ENCODE results near the gene SAMD14. TPM values are rescaled to one million over a fixed set of nuclear protein-coding genes. Genes with fewer than 3 reads are reported as not detected.
A peak's percentile ranks its signal among the peaks of the same experiment; 100 is the strongest.

Gene SAMD14
- total RNA-seq, 1 experiment from 2014 or later, result 3.4 TPM

DNA sequence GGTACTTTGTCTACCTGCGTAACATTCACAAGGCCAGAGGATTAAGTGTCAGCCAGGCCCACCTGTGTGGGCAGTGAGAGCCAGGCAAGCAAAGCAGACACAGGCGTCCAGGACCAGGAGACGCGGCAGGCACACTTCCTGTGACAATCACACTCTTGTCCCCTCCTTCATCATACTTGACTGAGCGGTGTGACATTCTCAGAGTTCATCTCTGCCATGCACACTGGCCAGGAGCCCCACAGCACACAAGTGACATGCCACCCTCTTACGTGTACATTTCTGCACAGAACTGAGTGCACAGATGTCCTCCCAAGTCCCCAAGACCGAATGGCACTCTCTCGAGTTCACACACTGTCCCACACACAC, 11.8 kb upstream of the SAMD14 start:
- CTCF ChIA-PET, result interaction anchor here (0.6 to 3.9 kb wide), 5 partner anchors 10 to 580 kb away, joined by 4 to 11 read pairs (median 6); no protein-coding TSS in a partner anchor
- BruUV-seq (replicated peaks), result no TSS peak
- Histone ChIP-seq H3K4me1 (peaks cover 6% of the 10 kb centered on the region; the same call in 1 of the 2 replicates), H3K4me3 (ENCODE audit: low read depth, low read length) (no peak overlapping the region), H3K36me3 (ENCODE audit: control insufficient read depth, insufficient read depth, low read length) (peaks cover 40% of the 10 kb centered on the region), H3K9me3 (no peaks in the 10 kb centered on the region), H3K27me3 (replicated peaks; ENCODE audit: control insufficient read depth, insufficient read depth, low read length) (no peaks in the 10 kb centered on the region)
- DNase-seq, result no peak
- Mint-ChIP-seq H3K36me3 (ENCODE audit: insufficient read depth, unreplicated experiment) (peaks cover 54% of the 10 kb centered on the region), H3K27ac (ENCODE audit: unreplicated experiment) (no peak overlapping the region), H3K4me3 (ENCODE audit: unreplicated experiment) (no peak overlapping the region), H3K4me1 (ENCODE audit: low read depth, unreplicated experiment) (peaks cover 3% of the 10 kb centered on the region), H3K9me3 (ENCODE audit: unreplicated experiment) (no peaks in the 10 kb centered on the region), H3K27me3 (ENCODE audit: insufficient read depth, unreplicated experiment) (no peaks in the 10 kb centered on the region)
- TF ChIP-seq, protein P1, sequence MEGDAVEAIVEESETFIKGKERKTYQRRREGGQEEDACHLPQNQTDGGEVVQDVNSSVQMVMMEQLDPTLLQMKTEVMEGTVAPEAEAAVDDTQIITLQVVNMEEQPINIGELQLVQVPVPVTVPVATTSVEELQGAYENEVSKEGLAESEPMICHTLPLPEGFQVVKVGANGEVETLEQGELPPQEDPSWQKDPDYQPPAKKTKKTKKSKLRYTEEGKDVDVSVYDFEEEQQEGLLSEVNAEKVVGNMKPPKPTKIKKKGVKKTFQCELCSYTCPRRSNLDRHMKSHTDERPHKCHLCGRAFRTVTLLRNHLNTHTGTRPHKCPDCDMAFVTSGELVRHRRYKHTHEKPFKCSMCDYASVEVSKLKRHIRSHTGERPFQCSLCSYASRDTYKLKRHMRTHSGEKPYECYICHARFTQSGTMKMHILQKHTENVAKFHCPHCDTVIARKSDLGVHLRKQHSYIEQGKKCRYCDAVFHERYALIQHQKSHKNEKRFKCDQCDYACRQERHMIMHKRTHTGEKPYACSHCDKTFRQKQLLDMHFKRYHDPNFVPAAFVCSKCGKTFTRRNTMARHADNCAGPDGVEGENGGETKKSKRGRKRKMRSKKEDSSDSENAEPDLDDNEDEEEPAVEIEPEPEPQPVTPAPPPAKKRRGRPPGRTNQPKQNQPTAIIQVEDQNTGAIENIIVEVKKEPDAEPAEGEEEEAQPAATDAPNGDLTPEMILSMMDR (IDR thresholded peaks at IDR 0.05; ENCODE audit: insufficient read depth in 1 of 2, low read depth in 1 of 2, low read length in 1 of 2, severe bottlenecking in 1 of 2, unreplicated experiment in 1 of 2), result no peak
- POLR2A ChIA-PET, result no interaction called here
- intact Hi-C loops (cut with micrococcal nuclease; ENCODE audit: unreplicated experiment), result loop anchor here (2.0 kb wide), 2 partner anchors 189 to 261 kb away; no protein-coding TSS in a partner anchor

DNA sequence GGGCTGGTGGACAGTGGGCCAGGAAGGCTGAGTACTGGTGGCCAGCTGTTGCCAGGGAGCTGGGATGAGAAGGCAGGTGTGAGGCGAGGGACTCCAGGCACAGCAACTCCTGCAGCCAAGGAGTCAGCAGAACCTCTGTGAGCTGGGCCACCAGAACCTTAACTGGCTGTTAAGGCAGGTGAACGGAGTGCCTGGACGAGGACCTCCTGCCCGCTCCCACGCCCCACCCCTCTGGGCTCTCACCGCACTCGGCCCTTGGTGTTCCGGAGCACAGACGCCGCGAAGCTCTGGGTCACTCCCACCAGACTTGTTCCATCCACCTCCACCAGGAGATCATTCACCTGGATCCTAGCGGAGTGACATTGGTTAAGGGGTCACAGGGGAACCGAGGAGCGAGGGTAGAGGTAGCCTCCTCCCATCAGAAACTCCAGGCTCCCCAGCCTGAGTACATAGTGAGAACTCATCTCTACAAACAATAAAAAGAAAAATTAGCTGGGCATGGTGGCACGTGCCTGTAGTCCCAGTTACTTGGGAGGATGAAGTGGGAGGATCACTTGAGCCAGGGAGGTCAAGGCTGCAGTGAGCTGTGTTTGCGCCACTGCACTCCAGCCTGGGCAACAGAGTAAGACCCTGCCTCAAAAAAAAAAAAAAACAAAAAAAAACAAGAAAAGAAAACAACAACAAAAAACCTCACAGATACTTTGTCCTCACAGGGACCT, 11.2 kb upstream of the SAMD14 start:
- TF ChIP-seq, protein P1 (IDR thresholded peaks at IDR 0.05; ENCODE audit: insufficient read depth in 1 of 2, low read depth in 1 of 2, low read length in 1 of 2, severe bottlenecking in 1 of 2, unreplicated experiment in 1 of 2), result no peak
- Histone ChIP-seq H3K4me1 (0 out of 2 replicates have a peak, but pooled peaks cover under 1% of the 10 kb centered on the region), H3K4me3 (ENCODE audit: low read depth, low read length) (no peak overlapping the region), H3K36me3 (ENCODE audit: control insufficient read depth, insufficient read depth, low read length) (peaks cover 42% of the 10 kb centered on the region), H3K9me3 (no peaks in the 10 kb centered on the region), H3K27me3 (replicated peaks; ENCODE audit: control insufficient read depth, insufficient read depth, low read length) (no peaks in the 10 kb centered on the region)
- peaks cover 59% of the 10 kb centered on the region for H3K36me3 Mint-ChIP-seq (ENCODE audit: insufficient read depth, unreplicated experiment)
- no peak overlapping the region for H3K4me3 Mint-ChIP-seq (ENCODE audit: unreplicated experiment)
- H3K27me3 Mint-ChIP-seq (ENCODE audit: insufficient read depth, unreplicated experiment), result no peaks in the 10 kb centered on the region
- H3K4me1 Mint-ChIP-seq (ENCODE audit: low read depth, unreplicated experiment), result peaks cover 4% of the 10 kb centered on the region
- intact Hi-C loops (cut with micrococcal nuclease; ENCODE audit: unreplicated experiment), result loop anchor here (2.0 kb wide), 2 partner anchors 188 to 260 kb away; no protein-coding TSS in a partner anchor
- H3K9me3 Mint-ChIP-seq (ENCODE audit: unreplicated experiment), result no peaks in the 10 kb centered on the region
- POLR2A ChIA-PET, result no interaction called here
- CTCF ChIA-PET, result interaction anchor here (0.6 to 3.9 kb wide), 8 partner anchors 10 to 579 kb away, joined by 3 to 11 read pairs (median 4); no protein-coding TSS in a partner anchor
- no TSS peak for BruUV-seq (replicated peaks)
- no peak for DNase-seq
- H3K27ac Mint-ChIP-seq (ENCODE audit: unreplicated experiment), result no peak overlapping the region

DNA sequence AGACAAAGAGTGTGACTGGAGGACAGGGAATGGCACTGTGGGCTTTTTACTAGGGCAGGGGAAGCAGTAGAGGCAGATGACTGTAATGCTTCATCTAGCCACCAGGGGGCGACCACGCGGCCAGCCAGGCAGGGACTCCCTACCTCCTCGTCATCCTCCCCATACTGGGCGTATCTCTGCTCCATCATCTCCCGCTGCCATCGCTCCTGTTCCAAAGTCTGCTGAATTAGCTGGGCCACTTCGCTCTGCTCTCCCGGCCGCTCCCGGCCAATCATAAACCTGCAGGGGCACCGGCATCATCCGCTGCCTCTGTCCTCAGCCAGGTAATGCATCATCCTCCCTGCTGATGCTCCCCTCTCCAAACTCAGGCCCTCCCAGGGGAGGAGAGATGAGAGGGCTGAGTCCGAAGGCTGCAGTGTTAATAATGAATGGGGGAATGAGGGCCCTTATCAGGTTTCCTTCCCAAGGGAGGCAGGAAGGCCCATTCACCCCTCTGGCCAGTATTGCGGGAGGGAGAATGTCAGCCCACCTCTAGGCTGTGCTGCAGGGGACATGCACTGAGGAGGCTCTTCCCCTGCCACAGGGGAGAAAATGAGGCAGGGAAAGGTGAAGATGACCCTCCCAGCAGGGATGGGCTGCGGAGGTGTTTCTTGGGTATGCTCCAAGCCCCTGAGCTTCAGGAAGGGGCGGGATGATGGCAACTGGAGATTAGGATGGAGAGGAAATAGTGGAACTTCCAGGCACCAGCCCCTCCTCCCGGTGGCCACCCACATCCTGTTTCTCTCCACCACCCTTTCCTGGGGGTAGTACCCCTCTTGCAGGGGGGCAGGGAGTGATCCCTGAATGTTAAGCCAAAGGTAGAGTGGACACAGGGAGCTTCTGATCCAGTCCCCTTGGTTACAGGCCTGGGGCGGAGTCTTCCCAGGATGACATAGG, 10.3 kb upstream of the SAMD14 start:
- TF ChIP-seq, protein P1 (IDR thresholded peaks at IDR 0.05; ENCODE audit: insufficient read depth in 1 of 2, low read depth in 1 of 2, low read length in 1 of 2, severe bottlenecking in 1 of 2, unreplicated experiment in 1 of 2), result peak; percentile 99 to 100
- Histone ChIP-seq H3K4me1 (no peaks in the 10 kb centered on the region), H3K4me3 (ENCODE audit: low read depth, low read length) (no peak overlapping the region), H3K27me3 (replicated peaks; ENCODE audit: control insufficient read depth, insufficient read depth, low read length) (no peaks in the 10 kb centered on the region), H3K36me3 (ENCODE audit: control insufficient read depth, insufficient read depth, low read length) (peaks cover 41% of the 10 kb centered on the region), H3K9me3 (no peaks in the 10 kb centered on the region)
- ChIA-PET CTCF (interaction anchor here (0.6 to 3.9 kb wide), 11 partner anchors 8 to 280 kb away, joined by 3 to 11 read pairs (median 4); no protein-coding TSS in a partner anchor), POLR2A (no interaction called here)
- Mint-ChIP-seq H3K27ac (ENCODE audit: unreplicated experiment) (no peak overlapping the region), H3K36me3 (ENCODE audit: insufficient read depth, unreplicated experiment) (peaks cover 68% of the 10 kb centered on the region), H3K9me3 (ENCODE audit: unreplicated experiment) (no peaks in the 10 kb centered on the region), H3K4me3 (ENCODE audit: unreplicated experiment) (no peak overlapping the region), H3K27me3 (ENCODE audit: insufficient read depth, unreplicated experiment) (no peaks in the 10 kb centered on the region), H3K4me1 (ENCODE audit: low read depth, unreplicated experiment) (peaks cover 4% of the 10 kb centered on the region)
- intact Hi-C loops (cut with micrococcal nuclease; ENCODE audit: unreplicated experiment), result loop anchor here (1.0 to 2.0 kb wide), 4 partner anchors 8 to 259 kb away; no protein-coding TSS in a partner anchor
- peak; percentile 89 to 93 for DNase-seq
- BruUV-seq (replicated peaks), result no TSS peak

All from Caco-2 (cell line).